Ammon's horn (tissue), 1 donor: ENCODE measurements around the gene FLACC1.
"Not testable (repeated sequence)": the region's sequence is repeated elsewhere in the genome, so short reads cannot be mapped to it uniquely, and the experiment has no call there.

Source experiments
- DNase-seq: peaks from one replicate; pipeline ENCODE4 v3.0.0-alpha.2; 2016; ENCODE audit warnings: low spot score

FLACC1 gene, protein sequence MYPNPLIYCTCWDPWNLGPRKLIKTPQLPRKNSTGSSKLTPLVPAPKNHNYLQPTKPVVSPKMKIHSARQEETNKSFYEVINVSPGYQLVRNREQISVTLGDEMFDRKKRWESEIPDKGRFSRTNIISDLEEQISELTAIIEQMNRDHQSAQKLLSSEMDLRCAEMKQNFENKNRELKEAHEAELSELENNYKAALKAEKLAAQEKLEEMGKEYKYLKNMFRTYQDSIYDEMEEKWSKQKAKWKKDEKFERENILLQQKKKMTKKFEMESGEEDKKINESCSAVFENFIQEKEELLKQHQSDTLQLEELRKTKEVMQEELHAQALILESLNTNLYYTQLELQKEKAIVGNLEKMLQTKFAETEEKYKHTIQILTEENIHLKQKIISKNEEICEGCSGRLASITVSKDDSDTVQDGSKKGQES

DNA sequence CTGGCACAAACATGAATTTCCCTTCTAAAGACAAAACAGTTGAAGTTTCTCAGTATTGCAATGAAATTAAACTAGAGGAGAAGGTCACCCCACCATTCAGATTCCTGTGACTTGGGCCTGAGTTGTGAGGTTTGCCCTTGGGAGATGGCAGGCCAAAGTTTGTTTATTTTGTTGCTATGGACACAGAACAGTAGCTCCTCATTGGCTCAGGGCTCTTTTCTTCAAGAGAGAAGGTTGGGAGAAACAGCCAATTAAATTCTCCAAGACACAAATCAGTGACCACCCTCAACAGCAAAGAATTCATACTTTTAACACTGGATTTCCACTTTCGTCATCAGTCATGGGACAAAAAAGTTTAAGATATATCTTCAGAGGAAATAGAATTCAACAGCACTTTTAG is at the start of gene FLACC1:
TSS of gene FLACC1 (minus strand) at position 125 of the 400 bp plus-strand sequence. CDS start 5,941 bp downstream, outside the sequence.
- DNase-seq = peak; percentile 34

DNA sequence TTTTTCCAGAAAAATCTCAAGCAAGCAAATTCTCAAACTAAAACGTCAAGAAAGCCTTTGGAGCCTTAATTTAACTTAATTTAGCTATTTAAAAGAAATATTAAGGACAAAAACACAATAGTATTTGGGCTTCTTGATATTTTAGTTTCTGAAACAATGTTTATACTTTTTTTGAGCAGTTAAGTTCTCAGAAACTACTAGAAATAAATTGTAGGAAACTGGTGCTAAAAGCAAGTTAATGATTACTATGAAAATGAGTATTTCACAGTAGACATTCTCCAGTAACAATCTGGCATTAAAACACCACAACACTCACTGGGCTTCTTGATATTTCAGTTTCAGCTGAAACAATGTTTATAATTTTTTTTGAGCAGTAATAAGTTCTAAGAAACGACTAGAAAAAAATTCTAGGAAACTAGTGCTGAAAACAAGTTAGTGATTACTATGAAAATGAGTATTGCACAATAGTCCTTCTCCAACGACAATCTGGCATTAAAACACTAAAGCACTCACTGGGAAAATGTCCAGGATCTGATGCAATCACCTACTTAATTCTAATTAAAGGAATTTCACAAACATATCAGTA is 49.0 kb upstream of the FLACC1 start:
- DNase-seq = peak; percentile 64

DNA sequence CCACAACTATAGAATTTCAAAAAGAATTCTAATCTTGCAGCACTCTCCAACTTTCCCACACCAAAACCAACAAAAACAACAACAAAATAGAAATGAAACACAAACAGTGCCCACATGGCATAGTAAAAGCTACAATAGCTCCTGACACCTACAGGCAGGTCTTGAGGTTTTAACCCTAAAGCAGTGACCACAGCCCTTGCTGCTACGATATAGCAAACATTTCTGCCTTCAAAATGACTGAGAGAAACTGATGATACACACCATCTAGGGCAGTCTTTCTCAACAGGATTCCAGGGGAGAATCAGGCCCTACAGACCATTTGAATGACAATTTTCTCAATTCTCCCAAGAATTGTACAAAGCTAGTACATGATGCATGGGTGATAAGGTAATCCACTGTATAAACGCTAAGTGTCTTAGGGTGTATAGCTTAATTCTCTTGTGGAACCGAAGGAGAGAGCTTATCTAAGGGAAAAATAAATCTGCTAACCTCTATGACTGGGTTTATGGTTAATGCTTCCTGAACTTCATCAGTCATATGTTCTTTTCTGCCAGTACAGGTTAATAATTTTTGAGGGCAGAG is 47.6 kb upstream of the FLACC1 start:
- DNase-seq = no peak

DNA sequence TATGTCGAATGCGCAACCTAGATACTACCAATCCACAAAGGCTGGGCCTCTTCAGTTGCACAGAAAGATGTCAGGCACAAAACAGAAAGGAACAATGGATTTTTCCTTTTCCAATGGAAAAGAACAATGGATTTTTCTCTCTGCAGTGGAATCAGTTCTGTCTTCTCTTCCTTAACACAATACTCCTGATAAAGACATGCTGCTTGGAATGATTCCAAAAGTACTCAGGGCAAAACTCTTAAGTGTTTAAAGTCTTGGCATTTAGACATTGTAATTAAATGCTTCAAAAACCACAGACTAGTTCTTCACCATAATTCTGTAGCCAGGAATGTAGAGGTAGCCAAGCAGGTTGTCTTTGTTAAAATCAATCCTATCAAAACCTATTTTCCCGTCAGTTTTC is 46.7 kb upstream of the FLACC1 start:
- DNase-seq = no peak

DNA sequence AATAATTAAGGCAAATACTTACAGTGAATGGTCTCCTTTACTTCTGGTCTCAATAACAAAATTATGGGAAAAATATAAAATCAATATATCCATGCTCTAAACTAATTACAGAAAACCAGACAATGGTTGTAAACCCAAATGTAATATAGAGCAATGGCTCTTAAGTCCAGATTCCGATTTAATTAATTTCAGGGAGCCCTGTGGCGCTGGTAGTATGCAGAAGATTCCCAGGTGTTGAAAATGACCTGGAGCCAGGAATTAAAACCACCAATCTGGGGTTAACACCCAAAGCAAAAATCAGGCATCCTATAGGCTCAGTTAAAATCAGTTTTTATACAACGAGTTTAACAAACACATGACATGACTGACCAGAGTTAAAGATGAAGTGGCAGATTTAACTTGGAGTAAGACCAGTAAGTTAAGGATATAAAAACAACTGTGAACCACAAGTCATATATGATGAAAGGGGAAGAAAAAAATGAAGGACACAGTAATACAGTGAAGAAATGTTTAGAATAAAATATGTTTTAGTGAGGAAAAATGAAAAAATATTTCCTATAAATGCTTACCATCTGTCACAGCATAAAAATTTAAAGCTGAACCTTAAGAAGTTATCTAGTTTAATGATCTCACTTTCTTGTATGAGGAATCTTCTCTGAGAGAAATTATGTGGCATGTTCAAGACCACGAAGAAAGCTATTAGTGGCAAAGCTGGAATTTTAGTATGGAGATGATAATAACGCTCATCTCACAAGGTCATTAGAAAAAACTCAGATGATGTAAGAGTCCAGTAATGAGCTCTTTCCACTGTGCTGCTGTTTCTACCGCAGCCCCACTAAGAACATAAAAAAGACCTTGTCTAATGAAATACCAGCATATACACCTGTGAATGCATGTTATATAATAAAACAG is 45.8 kb upstream of the FLACC1 start:
- DNase-seq = no peak

DNA sequence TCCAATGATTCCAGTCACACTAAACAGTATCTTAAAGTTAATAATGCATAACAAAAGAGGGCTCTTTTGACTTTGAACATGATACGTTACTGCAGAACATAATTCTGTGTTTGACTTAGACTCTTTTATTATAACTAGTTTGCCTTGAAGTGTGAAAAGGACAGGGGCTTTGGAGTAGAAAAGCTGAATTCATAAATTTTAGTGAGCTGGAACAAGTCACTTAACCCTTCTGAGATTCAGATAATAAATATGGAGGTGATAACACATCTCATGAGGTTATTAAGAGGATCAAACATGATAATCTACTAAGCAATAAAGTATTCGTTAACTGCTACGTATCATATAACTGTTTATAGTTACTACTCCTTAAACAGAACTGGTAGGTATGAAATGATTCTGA is 44.7 kb upstream of the FLACC1 start:
- DNase-seq = no peak

DNA sequence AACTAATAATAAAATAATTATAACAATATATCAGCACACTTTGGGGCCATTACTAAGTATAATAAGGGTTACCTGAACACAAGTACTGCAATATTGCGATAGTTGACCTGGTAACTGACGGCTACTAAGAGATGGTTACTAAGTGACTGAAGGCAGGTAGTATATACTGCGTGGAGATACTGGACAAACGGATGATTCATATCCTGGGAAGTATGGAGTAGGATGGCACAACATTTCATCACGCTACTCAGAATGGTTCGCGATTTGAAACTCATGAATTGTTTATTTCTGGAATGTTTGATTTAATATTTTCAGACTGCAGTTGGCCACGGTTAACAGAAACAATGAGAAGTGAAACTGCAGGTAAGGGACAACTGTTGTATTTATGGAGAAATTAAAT is 39.5 kb upstream of the FLACC1 start:
- no peak for DNase-seq

DNA sequence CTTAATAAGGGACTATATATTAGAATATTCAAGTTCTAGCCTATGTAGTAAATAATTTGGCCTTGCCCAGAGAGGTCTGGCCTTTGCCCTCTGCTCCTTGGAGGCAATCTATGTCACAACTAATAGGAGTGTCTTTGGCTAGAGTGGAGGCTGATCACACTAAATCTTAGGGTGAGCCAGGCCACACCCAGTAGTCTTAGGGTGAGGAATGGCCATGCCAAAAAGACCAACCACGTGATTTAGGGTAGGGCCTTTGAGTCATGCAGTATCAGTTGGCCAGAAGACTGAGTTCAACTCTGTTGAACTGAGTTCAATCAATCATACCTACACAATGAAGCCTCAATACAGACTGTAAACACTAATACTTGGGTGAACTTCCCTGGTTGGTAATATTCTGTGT is 26.0 kb upstream of the FLACC1 start:
- DNase-seq = no peak

DNA sequence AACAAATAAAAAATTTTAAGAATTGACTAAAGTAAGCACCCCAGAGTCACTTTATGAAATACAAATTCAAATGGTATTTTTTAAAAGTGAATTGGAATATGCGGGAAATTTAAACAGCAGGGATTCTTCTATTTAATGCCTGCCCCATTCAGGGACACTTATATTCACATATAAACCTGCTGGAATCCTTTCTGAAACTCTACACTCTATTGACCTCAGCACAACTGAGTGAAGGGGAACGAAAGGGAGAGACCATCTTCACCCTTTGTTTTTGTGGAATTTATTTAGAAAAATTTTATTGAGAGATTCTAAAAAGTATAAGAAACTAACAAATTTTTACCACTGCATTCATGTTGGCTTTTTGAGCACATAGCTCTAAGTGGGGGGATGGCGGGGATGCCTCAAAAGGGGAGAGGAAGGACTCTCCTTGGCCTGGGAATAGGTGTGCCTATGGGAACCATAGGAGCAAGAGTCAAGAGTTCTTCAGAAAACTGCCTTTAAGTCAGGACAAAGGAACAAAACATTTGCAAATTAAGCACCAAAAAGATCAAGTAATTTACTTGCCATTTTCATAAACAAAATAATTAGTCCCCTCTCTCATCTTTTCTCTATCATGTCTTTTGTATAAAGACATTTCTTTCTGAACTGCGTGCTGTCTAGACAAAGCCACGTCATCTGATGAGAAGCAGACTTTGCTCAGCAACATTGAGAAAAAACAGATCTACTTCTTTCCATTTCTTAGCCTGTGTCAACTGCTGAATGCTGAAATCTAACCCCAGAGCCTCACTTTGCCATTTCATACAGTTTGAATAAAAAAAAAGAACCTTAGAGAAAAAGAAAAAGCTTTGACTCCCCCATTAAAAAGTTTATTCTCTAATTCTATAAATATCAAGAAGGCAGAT is 21.6 kb upstream of the FLACC1 start:
- no peak for DNase-seq

DNA sequence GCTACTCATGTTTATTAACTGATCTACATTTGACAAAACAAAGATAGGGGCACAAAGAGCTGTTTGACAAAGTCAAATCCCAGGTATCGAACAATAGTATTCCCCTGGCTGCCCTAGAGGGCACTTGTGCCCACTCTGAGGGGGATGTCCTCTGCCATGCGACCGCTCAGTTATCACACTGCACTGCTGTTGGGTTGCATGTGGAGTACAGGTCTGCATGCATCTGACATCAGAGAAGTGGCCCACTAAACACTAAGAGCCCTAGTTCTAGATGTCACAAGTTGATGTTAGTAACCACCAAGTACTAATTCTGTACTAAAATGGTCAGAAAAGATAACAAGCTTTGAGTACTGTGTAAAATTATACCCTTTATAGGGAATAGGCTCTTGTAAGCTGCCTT is 20.1 kb upstream of the FLACC1 start:
- no peak for DNase-seq

DNA sequence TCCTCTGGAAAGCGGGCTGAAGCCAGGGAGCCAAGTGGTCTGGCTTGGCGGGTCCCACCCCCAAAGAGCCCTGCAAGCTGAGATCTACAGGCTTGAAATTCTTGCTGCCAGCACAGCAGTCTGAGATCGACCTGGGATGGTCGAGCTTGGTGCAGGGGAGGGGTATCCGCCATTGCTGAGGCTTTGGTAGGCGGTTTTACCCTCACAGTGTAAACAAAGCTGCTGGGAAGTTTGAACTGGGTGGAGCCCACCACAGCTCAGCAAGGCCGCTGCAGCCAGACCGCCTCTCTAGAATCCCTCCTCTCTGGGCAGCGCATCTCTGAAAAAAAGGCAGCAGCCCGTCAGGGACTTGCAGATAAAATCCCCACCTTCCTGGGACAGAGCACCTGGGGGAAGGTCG is 12.6 kb upstream of the FLACC1 start:
- no peak for DNase-seq

DNA sequence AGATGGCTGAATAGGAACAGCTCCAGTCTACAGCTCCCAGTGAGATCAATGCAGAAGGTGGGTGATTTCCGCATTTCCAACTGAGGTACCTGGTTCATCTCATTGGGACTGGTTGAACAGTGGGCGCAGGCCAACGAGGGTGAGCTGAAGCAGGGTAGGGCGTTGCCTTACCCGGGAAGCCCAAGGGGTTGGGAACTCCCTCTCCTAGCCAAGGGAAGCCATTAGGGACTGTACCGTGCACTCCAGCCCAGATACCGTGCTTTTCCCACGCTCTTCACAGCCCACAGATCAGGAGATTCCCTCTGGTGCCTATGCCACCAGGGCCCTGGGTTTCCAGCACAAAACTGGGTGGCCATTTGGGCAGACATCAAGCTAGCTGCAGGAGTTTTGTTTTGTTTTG is 12.2 kb upstream of the FLACC1 start:
- not testable (repeated sequence) for DNase-seq

DNA sequence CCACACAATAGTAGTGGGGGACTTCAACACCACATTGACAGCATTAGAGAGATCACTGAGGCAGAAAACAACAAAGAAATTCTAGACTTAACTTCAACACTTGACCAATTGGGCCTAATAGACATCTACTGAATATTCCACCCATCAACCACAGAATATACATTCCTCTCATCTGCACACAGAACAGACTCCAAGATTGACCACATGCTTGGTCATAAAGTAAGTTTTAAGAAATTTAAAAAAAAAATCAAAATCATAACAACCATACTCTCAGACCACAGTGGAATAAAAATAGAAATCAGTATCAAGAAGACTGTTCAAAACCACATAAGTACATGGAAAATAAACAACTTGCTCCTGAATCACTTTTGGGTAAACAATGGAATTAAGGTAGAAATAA is 9.0 kb upstream of the FLACC1 start:
- DNase-seq = no peak

DNA sequence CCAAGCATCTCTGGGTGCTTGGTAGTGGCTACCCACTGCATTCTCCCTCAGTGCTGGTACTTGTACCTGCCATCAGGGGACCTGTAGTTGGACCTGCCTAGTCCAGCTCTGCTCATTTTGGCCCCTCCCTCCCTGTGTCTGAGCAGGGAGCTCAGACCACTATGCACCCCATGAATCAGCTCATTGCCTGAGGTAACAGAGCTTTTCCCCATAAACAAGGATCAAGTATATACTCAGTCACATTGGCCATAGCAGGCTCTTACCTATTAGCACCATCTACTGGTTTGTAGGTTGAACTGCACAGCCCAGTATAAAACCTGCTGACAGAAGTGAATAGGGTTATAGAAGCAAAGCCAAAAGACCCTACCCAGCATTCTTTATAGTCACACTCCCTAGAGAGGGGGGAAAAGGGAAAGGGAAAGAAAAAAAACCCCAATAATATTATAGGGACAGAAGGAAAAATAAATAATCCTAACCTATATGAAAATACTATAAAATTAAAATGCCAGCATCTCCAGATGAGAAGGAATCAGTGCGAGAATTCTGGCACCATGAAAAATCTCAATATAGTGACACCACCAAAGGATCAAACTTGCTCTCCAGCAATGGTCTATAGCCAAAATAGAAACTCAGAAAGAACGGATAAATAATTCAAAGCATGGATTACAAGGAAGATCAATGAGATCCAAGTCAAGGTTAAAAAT is 6.9 kb upstream of the FLACC1 start:
- peak; percentile 18 for DNase-seq

DNA sequence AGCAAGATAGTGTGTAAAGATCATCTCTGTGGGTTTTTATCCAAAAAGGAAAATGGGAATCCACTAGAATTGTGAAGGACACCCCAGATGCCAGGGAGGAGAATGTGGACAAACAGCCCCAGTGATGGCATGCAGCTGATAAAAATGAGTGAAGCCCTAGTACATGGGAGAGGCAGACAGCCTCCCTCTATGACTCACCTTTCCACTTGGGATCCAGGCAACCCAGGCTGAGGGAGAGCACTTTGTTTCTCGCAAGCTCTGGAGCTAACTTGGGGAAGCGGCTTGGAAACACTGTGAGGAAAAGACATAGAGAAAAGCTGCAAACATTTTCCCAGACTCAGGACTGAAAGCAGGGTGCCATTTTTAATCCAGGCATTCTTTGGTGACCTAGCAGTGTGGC is 5.3 kb upstream of the FLACC1 start:
- no peak for DNase-seq

DNA sequence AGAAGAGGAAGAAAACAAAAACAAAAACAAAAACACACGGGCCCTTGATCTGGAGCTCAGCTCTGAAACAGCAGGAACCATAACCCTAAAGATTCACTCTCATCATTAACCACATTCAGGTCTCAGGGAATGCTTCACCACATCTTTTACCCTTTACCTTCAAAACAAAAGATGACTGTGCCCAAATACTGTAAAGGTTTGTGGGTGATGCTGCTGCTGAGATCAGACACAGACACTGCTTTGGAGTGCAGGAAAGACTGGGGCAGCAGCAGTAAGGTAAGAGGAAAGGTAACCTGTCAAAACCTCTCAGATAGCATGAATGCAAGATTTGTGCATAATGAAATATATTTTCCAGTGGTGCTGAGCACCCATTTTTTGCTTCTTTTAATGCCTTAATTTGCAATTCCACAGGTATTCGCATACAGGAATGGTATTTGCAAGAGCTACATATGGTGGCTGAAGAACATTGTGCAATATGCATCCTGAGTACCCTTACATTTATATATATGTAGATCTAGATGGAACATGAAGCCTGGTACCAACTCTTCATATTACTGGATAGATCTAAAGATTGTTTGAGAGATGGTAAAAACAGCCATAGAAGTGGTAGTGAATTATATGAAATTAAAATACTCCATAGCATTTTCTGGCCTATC is 4.1 kb upstream of the FLACC1 start:
- DNase-seq = no peak

DNA sequence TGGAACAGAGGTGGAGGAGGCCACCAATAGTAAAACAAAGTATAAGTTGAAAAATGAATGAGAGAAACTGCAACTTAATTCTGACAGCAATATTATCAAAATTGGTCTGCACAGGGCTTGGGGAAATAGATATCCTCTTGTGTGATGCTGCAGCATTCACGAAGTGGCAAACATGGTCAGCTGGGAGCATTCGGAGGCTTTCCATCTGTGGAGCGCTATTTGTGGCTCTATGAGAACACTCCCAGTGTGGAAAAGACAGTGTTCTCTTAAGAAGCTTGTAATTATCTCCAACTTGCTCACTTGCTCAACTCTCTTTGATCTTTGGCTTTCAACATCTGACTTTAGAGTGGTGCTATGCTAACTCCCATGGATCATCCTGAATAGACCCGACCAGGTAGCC is 3.1 kb upstream of the FLACC1 start:
- DNase-seq = peak; percentile 18

DNA sequence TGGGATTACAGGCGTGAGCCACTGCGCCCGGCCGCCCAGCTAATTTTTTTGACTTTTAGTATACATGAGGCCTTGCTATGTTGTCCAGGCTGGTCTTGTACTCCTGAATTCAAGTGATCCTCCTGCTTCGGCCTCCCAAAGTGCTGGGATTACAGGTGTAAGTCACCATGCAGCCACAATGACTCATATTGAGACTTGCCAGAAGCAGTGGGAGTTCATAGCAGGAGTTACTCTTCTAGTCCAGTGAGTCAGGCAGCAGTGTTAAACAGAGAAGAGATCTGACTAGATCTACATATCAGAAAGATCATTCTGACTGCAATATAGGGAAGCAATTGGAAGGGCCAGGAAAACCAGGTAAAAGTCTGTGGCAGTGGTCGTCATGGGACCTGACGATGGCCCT is 1.5 kb upstream of the FLACC1 start:
- no peak for DNase-seq

DNA sequence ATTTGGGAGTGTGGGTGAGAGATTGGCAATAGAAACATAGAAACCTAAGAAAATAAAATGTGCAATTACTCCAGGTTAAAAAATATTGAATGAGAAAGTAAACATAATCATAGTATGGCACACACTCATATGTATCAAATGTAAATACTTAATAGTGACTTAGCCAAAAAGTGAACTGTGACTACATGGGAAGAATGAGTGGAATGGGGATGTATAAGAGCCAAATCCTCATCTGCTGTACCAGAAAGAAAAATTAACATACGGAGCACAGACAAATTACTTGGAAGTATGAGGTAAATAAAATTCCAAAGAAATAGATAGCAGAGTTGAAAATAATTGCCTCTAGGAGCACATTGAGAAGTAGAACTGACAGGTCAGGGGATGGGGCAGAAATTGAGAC is 4.0 kb downstream of the FLACC1 start:
- DNase-seq = no peak

DNA sequence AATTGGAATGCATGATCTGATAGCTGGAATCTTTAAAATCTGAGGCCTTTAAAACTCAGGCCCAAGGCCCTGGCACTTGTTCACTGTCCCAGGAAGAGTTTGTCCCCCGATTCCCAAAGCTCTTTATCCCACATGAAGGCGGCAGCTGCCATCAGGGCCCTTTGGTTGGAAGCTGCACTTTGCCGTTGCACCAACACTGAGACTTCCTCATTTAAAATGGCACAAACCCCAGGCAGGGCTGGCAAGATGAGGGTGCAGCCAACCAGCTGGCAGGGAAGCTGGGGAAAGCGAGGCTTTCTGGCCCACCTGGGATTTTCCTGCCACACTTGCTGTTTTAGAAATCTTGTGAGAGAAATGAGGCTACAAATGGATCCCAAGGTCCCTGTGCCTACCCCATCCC is 6.3 kb downstream of the FLACC1 start:
- no peak for DNase-seq
